Activated T-helper 2 cell treated with anti-CD3 and anti-CD28 coated beads, Interferon-gamma antibody, Interleukin-2, Interleukin-4, amounts not matched to agents 10 μg/mL and 5 μg/mL and 100 μg/mL, durations not matched to agents 14 hours and 24 hours and 36 hours (primary cell): Measurements from ENCODE around the gene HSD17B3. TPM values are rescaled to one million over a fixed set of nuclear protein-coding genes. Genes with fewer than 3 reads are reported as not detected.
A peak's percentile ranks its signal among the peaks of the same experiment; 100 is the strongest.
"Not testable (repeated sequence)": the region's sequence is repeated elsewhere in the genome, so short reads cannot be mapped to it uniquely, and the experiment has no call there.

Source experiments
- DNase-seq: peaks from one replicate; pipeline ENCODE4 v3.0.0; 2021; ENCODE audit warnings: low spot score
- H3K27ac Mint-ChIP-seq: one replicate; pipeline ENCODE4 v1.8.0; 2021; ENCODE audit warnings: mixed read lengths
- H3K27me3 Mint-ChIP-seq: one replicate; pipeline ENCODE4 v1.8.0; 2021; ENCODE audit warnings: low read depth, mixed read lengths
- H3K36me3 Mint-ChIP-seq: one replicate; pipeline ENCODE4 v1.8.0; 2021; ENCODE audit warnings: low read depth, mixed read lengths
- H3K4me1 Mint-ChIP-seq: one replicate; pipeline ENCODE4 v1.8.0; 2021; ENCODE audit warnings: low read depth, mixed read lengths
- H3K4me3 Mint-ChIP-seq: one replicate; pipeline ENCODE4 v1.8.0; 2021; ENCODE audit warnings: low read depth, mild to moderate bottlenecking, moderate library complexity, mixed read lengths
- H3K9me3 Mint-ChIP-seq: one replicate; pipeline ENCODE4 v1.8.0; 2021; ENCODE audit warnings: mixed read lengths
- intact Hi-C: fragments of 100-400 bp; cut with micrococcal nuclease; formaldehyde crosslinking; loops from one replicate; pipeline ENCODE4 v1.15.1; 2023
- total RNA-seq: library from RNA; stranded (reverse); gene quantifications from 2 replicates; pipeline ENCODE4 v1.2.3, GENCODE V29; 2022

HSD17B3 gene
- total RNA-seq, 1 donor from 2014 or later, result not detected

GRCh38 chr9:96245399-96245798 lies 56.6 kb downstream of the HSD17B3 start:
- no peak for DNase-seq

DNA sequence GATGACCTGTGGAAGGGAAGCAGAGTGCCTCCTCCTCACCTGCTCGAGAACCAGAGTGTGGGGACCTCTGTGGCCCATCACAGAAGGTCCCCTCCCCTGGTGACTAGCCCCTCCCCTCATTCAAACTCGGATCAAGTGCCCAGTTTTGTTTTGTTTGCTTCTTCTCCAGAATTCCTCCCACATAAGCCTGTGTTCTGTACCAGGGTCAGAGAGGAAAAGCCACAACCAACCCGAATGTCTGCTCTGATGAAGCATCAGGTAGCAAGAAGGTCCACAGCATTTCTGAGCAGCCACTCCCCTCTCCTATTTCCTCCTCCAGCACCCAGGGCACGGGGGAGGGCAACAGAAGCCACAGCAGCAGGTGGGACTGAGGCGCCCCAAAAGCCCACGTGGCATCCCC lies 58.2 kb downstream of the HSD17B3 start:
- DNase-seq, result no peak
- Mint-ChIP-seq H3K27ac (no peak overlapping the region), H3K4me1 (peaks cover 14% of the 10 kb centered on the region), H3K36me3 (no peaks in the 10 kb centered on the region), H3K4me3 (no peak overlapping the region), H3K27me3 (peaks cover 54% of the 10 kb centered on the region), H3K9me3 (no peaks in the 10 kb centered on the region)
- intact Hi-C loops, result no loop called here

More at GRCh38 chr9:96245399-96245798, 56.6 kb downstream of the HSD17B3 start:
- Mint-ChIP-seq H3K27me3 (peaks cover 51% of the 10 kb centered on the region), H3K27ac (no peak overlapping the region), H3K36me3 (no peaks in the 10 kb centered on the region), H3K9me3 (no peaks in the 10 kb centered on the region), H3K4me3 (no peak overlapping the region), H3K4me1 (peaks cover 14% of the 10 kb centered on the region)
- intact Hi-C loops, result no loop called here

DNA sequence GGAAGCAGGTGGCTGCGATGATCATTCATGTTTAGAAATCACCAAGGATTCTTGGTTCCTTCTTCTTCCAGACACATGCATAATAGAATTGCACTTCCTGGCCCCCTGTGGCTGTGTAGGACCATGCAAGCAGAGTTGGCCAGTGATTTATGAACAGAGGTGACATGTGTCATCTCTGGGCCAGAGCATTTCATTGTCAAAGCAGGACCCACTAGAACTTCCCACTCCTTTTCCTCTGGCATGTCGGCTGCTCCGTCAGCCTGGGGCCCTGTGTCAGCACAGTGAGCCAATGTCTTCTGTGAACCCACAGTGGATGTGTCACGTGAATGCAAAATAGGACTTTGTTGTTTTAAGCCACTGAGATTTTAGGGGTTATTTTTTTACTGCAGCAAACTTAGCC lies 59.2 kb downstream of the HSD17B3 start:
- no peaks in the 10 kb centered on the region for H3K36me3 Mint-ChIP-seq
- H3K9me3 Mint-ChIP-seq, result no peaks in the 10 kb centered on the region
- H3K27me3 Mint-ChIP-seq, result peaks cover 56% of the 10 kb centered on the region
- H3K27ac Mint-ChIP-seq, result no peak overlapping the region
- H3K4me1 Mint-ChIP-seq, result peaks cover 14% of the 10 kb centered on the region
- DNase-seq, result no peak
- H3K4me3 Mint-ChIP-seq, result no peak overlapping the region
- intact Hi-C loops, result no loop called here

- Mint-ChIP-seq H3K9me3 (no peaks in the 10 kb centered on the region), H3K4me3 (no peak overlapping the region), H3K36me3 (no peaks in the 10 kb centered on the region), H3K27ac (no peak overlapping the region), H3K27me3 (peaks cover 62% of the 10 kb centered on the region), H3K4me1 (peaks cover 14% of the 10 kb centered on the region)
- intact Hi-C loops, result no loop called here
- peak; percentile 21 for DNase-seq
These were observed 60.6 kb downstream of the HSD17B3 start for GRCh38 chr9:96241391-96241809.

DNA sequence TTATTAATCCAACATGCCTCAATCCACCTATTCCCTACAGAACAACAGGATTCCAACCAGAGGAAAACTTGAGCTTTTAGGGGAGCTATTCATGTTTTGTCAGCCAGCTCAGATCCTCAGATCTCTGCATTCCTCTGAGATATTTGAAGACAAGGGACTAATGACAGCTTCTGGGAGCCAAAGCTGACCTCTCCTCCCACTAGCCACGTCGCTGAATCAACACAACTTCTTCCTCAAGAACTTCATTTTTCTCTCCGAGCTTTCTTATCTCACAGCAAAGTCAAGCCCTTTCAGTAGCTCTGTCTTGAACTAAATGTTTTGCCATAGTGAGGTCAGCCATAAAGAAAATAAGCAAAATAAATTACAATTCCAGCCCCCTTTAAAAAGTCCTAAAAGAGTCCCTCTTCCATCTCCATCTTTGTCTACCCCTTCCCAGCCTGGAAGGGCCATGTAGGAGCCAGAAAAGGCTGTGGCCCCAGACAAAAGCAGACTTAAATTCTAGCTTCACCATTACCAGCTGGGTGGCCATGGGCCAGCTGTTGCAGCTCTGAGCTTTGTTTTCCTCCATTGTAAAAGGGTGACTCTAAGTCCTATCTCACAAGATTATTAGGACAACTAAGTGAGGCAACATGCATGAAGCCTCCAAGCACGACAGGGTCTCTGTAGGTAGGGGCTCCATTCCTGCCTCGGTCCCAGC lies 65.0 kb downstream of the HSD17B3 start:
- no peak for DNase-seq
- Mint-ChIP-seq H3K36me3 (no peaks in the 10 kb centered on the region), H3K4me3 (no peak overlapping the region), H3K9me3 (no peaks in the 10 kb centered on the region), H3K27ac (no peak overlapping the region), H3K27me3 (peaks cover 69% of the 10 kb centered on the region), H3K4me1 (peaks cover 16% of the 10 kb centered on the region)
- intact Hi-C loops, result no loop called here

DNA sequence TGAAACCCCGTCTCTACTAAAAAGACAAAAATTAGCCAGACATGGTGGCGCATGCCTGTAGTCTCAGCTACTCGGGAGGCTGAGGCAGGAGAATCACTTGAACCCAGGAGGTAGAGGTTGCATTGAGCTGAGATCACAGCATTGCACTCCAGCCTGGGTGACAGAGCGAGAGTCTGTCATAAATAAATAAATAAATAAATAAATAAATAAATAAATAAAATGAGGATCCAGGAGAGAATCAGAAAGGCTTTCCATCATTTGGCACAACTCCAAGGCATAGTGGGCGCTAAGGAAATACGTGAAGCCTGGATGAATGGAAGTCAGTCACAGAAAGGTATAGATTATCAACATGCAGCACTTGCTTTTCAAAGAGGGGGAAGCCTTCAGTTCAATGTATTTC lies 65.6 kb downstream of the HSD17B3 start:
- DNase-seq, H3K27ac Mint-ChIP-seq, H3K36me3 Mint-ChIP-seq, H3K9me3 Mint-ChIP-seq, intact Hi-C loops, H3K4me3 Mint-ChIP-seq: not testable (repeated sequence)
- Mint-ChIP-seq H3K4me1 (peaks cover 11% of the 10 kb centered on the region), H3K27me3 (peaks cover 67% of the 10 kb centered on the region)

DNA sequence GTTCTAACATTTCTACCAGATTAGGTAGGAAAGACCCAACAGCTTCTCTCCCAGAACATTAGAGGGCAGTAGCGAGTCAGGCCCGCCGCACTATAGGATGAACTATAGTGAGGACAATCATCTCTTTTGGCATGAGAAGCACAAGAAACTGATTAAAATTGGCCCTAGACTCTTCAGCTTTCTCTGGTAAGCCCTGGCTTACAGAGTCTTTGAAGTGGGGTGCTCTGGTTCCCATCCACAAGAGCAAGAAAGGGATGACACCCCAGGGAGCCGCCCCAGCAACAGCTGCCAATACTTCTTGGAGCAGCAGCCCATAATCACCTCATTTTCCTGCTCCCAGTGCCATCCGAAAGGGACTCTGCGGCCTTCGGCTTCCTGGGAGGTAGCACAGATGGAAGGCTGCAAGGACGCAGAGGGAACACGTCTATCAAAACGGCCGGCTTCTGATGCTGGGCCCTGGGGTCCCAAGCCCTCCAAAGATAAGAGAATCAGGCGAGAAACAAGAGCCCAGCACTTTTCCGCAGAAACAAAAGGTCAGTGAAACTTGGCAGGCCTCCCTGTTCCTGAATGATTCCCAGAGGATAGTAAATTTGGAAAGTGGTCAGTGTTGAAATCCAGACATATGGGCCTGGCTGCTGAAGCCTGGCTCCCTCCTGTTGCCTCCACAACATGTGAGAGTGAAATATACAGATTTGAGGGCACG lies 69.3 kb downstream of the HSD17B3 start:
- intact Hi-C loops, result loop anchor here (1.0 kb wide), 1 partner anchor 85 kb away; no protein-coding TSS in a partner anchor

GRCh38 chr9:96232164-96232538 lies 69.8 kb downstream of the HSD17B3 start:
- DNase-seq, result no peak
- no peak overlapping the region for H3K27ac Mint-ChIP-seq
- H3K27me3 Mint-ChIP-seq, result peaks cover 39% of the 10 kb centered on the region
- H3K4me3 Mint-ChIP-seq, result no peak overlapping the region
- H3K9me3 Mint-ChIP-seq, result peaks cover 9% of the 10 kb centered on the region
- no peaks in the 10 kb centered on the region for H3K36me3 Mint-ChIP-seq
- intact Hi-C loops, result loop anchor here (1.0 kb wide), 1 partner anchor 85 kb away; no protein-coding TSS in a partner anchor
- peaks cover 1% of the 10 kb centered on the region for H3K4me1 Mint-ChIP-seq

More for the DNA sequence above, 69.3 kb downstream of the HSD17B3 start:
- Mint-ChIP-seq H3K27me3 (peaks cover 40% of the 10 kb centered on the region), H3K4me1 (peaks cover 1% of the 10 kb centered on the region), H3K36me3 (no peaks in the 10 kb centered on the region), H3K4me3 (no peak overlapping the region), H3K27ac (no peak overlapping the region), H3K9me3 (peaks cover 9% of the 10 kb centered on the region)
- no peak for DNase-seq

DNA sequence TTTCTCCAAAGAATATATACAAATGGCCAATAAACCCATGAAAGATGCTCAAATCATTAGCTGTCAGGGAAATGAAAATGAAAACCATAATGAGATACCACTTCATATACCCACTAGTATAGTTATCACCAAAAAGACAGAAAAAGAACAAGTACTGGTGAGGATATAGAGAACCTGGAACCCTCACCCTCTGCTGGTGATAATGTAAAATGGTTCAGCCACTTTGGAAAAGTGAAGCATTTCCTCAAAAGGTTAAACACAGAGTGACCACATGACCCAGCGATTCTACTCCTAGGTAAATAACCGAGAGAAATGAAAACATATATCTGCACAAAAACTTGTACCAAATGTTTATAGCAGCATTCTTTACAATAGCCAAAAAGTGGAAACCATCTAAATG lies 72.0 kb downstream of the HSD17B3 start:
- peaks cover 9% of the 10 kb centered on the region for H3K9me3 Mint-ChIP-seq
- no peak overlapping the region for H3K27ac Mint-ChIP-seq
- no peaks in the 10 kb centered on the region for H3K36me3 Mint-ChIP-seq
- intact Hi-C loops, result no loop called here
- DNase-seq, result no peak
- peaks cover 1% of the 10 kb centered on the region for H3K4me1 Mint-ChIP-seq
- peaks cover 34% of the 10 kb centered on the region for H3K27me3 Mint-ChIP-seq
- H3K4me3 Mint-ChIP-seq, result no peak overlapping the region

GRCh38 chr9:96222132-96222531 lies 79.8 kb downstream of the HSD17B3 start:
- intact Hi-C loops, result no loop called here
- Mint-ChIP-seq H3K36me3 (no peaks in the 10 kb centered on the region), H3K4me3 (no peak overlapping the region), H3K9me3 (peaks cover 13% of the 10 kb centered on the region), H3K27me3 (peaks cover 42% of the 10 kb centered on the region), H3K4me1 (peaks cover 11% of the 10 kb centered on the region), H3K27ac (no peak overlapping the region)
- DNase-seq, result no peak

DNA sequence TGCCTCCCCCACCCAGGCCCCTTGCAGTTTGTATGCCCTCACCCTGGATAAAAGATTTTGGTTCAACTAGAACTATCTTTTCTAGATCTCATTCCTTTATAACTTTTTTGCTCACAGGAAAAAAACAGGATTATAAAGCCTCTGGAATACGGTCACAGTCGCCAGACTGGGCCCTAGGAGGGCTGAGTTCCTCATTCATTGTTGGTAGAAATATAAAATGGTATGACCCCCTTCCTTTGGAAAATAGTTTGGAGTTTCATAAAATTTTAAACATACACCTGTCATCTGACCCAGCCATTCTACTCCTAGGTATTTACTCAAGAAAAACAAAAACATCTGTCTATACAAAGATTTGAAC lies 82.1 kb downstream of the HSD17B3 start:
- intact Hi-C loops, result loop anchor here (2.0 to 5.0 kb wide), 5 partner anchors 68 to 713 kb away; partner anchors contain the start of gene ERCC6L2
- peaks cover 13% of the 10 kb centered on the region for H3K4me1 Mint-ChIP-seq
- no peaks in the 10 kb centered on the region for H3K36me3 Mint-ChIP-seq
- DNase-seq, result no peak
- H3K4me3 Mint-ChIP-seq, result no peak overlapping the region
- H3K27me3 Mint-ChIP-seq, result peaks cover 57% of the 10 kb centered on the region
- H3K9me3 Mint-ChIP-seq, result peaks cover 13% of the 10 kb centered on the region
- H3K27ac Mint-ChIP-seq, result no peak overlapping the region

GRCh38 chr9:96219026-96219899 lies 82.7 kb downstream of the HSD17B3 start:
- Mint-ChIP-seq H3K9me3 (peaks cover 9% of the 10 kb centered on the region), H3K4me1 (peaks cover 13% of the 10 kb centered on the region), H3K27me3 (peaks cover 59% of the 10 kb centered on the region), H3K36me3 (no peaks in the 10 kb centered on the region), H3K27ac (no peak overlapping the region), H3K4me3 (no peak overlapping the region)
- DNase-seq, result peak; percentile 14
- intact Hi-C loops, result loop anchor here (2.0 to 5.0 kb wide), 5 partner anchors 67 to 712 kb away; partner anchors contain the start of gene ERCC6L2
